ENCODE data around the gene GPBP1.

- no peak for TF ChIP-seq CHD1 (IDR thresholded peaks at IDR 0.05; ENCODE audit: low read depth, low read length)
- TF ChIP-seq CTCF (conservative IDR thresholded peaks at IDR 0.05; ENCODE audit: low read depth, low read length) = no peak
- TF ChIP-seq MAFK (IDR thresholded peaks at IDR 0.05; ENCODE audit: low read depth, low read length) = no peak
- TF ChIP-seq BHLHE40 (IDR thresholded peaks at IDR 0.05; ENCODE audit: low read depth, low read length) = no peak
These were observed 37.2 kb downstream of the GPBP1 start for GRCh38 chr5:57211039-57211438.
